T1000 (cell line): Measurements from ENCODE around the gene RAB10.
"Not testable (repeated sequence)": the region's sequence is repeated elsewhere in the genome, so short reads cannot be mapped to it uniquely, and the experiment has no call there.

Source experiments
- DNase-seq: peaks from one replicate; lab custom pipeline; 2025; ENCODE audit warnings: mixed read lengths; lab: John Stamatoyannopoulos, UW

RAB10 gene

DNA sequence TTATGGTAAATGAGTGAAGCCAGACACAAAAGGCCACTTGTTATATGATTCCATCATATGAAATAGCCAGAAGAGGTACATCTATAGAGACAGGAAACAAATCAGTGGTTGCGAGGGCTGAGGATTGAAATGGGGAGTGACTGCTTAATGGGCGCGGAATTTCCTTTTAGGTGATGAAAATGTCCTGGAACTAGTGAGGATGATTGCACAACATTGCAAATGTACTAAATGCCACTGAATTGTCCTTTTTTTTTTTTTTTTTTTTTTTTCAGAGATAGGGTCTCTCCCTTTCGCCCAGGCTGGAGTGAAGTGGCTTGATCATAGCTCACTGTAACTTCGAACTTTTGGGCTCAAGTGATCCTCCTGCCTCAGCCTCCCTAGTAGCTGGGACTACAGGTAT, 123.7 kb downstream of the RAB10 start:
- DNase-seq = no peak

DNA sequence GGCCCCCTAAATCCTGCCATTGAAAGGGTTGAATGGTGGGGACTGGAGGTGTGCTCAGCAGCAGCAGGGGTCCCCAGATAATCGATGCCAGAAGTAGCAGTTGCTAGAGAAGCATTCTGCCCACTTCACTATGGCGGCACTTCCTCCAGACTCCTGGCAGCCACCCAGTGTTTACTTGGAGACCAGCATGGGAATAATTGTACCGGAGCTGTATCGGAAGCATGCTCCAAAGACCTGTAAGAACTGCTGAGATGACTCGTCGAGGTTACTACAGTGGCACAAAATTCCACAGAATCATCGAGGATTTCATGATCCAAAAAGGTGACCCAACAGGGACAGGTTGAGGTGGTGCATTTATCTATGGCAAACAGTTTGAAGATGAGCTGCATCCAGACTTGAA, 128.0 kb downstream of the RAB10 start:
- DNase-seq = no peak

DNA sequence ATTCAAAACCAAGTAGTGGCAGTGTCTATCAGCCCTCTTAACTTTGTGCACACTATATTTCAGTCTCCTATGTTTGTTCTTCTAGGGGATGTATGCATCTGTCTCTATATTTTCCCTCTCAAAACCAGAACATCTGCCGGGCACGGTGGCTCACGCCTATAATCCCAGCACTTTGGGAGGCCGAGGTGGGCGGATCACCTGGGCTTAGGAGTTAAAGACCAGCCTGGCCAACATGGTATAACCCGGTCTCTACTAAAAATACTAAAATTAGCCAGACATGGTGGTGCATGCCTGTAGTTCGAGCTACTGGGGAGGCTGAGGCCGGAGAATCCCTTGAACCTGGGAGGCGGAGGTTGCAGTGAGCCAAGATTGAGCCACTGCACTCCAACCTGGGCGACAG, 129.1 kb downstream of the RAB10 start:
- no peak for DNase-seq

DNA sequence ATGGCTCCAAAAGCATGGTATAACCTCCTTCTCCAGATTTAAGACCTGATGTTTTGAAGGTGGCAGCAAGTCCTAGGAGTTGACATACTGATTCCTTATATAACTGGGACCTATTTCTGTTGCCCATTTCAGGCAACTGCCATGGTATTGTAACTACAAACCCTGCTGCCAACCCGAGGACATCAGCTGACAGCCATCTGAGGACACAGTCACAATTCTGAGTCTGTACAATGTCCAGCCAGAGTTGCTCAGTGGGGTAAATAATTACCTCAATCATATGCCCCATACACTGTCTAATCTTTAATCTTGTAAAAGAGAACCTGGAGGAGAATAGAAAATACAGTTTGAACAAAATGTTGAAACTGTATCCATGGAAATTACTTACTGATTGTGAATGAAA, 130.3 kb downstream of the RAB10 start:
- no peak for DNase-seq

DNA sequence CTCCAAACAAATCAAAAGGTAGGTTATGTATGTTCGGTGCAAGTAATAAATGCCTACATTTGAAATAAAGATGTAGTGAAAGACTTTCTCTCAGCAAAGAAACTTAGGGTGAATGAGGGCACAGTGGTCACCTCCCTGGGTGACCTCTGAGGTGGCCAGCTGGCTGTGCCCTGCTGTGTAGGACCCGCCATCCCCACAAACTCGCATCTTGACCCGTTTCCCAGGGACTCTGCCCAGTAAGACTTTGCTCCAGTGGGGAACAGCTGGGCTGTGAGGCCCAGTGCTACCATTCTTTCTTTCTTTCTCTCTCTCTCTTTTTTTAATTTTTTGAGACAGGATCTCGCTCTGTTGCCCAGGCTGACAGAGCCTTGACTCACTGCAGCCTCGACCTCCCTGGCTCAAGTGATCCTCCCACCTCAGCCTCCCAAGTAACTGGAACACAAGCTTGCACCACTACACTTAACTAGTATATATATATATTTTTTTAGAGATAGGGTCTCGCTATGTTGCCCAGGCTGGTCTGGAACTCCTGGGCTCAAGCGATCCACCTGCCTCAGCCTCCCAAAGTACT, 130.8 kb downstream of the RAB10 start:
- DNase-seq = no peak

DNA sequence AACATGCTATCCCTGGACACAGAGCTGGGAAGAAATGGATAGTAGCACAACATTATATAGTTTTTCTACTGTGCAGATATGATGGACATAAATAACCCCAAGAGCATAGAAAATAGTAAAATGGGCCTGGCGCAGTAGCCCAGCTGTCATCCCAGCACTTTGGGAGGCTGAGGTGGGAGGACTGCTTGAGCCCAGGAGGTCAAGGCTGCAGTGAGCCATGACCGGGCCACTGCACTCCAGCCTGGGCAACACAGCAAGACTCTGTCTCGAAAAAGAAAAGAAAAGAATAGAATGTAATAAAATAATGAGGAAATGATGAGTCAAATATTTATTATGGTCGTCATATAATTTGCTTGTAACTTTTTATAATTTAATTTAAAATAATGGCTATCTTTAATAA, 131.5 kb downstream of the RAB10 start:
- DNase-seq = no peak

DNA sequence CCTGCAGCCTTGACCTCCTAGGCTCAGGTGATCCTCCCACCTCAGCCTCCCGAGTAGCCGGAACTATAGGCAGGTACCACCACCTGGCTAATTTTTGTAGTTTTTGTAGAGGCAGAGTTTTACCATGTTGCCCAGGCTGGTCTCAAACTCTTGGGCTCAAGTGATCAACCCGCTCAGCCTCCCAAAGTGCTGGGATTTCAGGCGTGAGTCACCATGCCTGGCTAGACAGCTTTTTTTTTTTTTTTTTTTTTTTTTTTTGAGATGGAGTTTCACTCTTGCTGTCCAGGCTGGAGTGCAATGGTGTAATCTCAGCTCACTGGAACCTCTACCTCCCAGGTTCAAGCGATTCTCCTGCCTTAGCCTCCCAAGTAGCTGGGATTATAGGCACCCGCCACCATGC, 132.7 kb downstream of the RAB10 start:
- not testable (repeated sequence) for DNase-seq

DNA sequence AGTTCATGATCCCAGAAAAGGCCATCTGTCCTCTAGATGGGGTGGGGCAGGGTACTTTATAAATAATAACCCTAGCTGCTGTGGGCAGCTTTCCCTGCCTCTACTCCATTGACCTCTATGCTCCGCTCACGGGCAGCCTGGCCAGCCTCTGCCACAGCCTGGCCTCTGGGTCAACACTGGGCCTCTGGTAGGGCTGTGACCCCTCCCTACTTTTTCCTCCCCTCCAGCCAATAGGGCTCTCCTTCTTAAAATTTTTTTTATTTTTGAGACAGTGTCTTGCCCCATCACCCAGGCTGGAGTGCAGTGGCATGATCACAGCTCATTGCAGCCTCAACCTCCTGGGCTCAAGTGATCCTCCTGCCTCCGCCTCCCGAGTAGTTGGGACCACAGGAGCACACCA, 134.9 kb downstream of the RAB10 start:
- DNase-seq = no peak

DNA sequence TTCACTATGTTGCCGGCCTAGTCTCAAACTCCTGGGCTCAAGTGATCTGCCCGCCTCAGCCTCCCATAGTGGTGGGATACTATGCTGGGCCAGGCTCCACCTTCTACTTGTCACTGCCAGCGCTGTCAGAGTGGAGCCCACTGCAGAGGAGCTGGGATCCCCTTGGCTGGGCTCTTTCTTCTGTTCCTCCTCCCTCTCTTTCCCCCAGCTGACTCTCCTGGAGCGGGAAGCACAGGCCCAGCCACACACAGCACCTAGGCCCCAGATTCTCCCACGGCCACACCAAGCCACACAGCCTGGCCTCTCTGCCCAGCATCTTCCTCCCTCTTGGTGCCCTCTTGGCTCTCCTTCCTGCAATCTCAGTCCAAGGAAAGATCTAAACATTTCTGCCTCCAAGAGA, 135.3 kb downstream of the RAB10 start:
- DNase-seq = no peak

DNA sequence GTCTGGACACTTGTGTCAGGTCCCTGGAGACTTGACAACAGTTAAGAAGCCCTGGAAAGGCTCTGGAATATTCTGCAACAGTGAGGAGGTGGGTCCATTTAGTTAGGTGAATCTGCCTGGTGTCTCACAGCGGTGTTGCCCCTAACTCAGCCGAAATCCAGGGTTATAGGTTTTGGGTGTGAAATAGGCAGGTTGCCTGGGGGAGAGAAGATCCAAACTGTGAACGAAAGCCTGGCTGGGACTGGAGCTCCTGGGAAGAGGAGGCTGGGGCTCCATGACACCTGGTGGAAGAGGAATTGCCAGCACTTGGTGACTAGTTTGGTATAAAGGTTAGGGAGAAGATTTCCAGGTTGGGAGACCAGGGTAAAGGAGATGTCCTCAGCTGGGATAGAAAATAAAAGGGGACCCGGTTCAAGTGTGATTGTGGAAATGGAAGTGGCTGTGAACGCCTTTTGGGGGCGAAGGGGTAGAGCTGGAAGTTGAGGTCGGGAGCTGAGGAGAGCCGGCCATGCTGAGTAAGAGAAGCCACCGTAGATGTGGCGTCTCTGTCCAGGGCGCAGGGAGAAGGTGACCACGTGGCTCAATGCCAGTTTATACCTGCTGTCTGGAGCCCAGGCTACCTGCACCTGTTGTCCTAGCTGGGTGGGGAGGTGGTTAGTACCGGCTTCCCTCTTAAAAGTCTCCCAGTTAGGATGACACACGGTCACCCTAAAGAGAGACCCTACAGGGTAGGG, 136.0 kb downstream of the RAB10 start:
- DNase-seq = no peak

DNA sequence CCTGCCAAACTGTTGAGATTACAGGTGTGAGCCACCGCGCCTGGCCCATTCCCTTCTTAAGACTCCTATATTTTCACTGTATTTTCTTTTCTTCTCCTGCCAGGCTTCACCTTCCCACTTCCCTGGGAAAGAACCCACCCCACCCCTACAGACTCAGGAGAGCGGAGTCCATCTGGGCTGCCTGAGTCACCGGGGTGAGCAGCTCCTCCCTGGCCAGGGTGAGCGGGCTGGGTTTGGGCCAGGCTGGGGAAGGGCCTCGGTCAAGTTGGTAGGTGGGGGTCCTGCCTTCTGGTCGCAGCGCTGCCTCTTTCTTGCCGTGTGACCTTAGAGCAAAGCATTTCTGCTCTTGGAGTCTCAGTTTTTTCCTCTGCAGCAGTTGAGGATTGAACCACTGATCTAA, 136.9 kb downstream of the RAB10 start:
- no peak for DNase-seq

DNA sequence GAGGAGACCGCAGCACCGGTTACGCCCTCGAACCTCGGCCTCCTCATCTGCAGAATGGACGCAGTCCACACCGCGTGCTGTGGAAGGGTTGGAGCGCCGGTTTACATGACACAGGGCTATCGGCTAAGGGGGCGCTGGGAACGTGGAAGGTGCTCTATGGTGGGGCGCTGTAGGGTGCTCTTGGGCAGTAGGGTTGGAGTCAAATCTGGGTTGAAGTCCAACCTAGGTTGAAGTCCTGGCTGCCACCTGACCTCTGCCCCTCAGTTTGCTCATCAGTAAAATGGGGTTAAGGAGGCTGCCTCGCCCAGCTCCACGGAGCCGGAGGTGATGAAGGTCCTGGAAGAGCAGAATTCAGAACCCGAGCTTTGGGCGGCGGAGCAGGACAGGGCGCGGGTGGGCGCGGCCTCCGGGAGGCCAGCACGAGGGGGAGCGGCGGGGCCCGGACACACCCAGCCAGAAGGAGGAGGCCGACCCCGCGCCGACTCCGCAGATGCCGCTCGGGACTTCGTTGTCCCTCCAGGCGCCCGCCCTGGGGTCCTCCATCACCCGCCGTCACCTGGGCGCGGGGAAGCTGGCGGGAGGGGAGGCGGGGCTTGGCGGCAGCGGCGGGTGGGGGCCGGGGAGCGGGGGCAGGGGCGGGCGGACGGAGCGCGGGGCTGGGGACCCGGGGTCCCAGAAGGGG, 138.4 kb downstream of the RAB10 start:
- DNase-seq = no peak

DNA sequence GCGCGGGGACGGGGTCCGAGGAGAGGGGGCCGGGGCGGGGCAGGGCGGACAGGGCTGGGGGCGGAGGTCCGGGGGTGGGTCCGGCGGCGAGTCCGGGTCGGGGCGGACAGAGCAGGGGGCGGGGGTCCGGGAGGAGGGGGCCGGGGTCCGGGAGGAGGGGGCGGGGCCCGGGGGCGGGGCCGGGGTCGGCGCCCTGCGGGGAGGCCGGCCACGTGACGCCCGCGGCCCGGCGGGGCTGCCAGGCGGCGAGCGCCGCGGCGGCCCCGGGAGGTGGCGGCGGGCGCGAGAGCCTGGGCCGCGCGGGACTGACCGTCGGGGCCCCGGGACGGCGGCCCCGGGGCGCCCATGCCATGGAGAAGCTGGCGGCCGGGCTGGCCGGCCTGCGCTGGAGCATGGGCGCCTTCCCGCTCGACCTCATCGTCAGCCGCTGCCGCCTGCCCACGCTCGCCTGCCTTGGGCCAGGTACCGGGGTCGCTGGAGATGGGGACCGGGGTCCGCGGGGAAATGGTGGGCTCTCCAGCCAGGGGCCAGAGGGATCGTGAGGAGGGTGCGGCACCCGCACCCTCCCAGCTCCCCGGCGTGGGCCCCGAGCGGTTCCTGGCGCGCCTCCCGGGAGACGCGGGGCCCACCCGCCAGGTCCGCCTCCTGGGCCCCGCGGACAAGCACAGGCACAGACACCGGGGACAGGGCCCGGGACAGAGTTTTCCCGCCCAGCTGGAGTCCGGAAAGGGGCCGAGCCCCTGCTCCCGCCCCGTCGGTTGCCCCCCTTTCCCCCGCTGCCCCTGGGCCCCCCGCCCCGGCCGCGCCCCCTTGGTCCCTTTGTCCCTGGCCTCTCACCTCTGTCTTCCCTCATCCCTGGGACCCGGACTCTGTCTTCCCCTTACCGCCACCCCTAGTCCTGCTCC, 139.2 kb downstream of the RAB10 start, which contains the start of gene GAREM2:
Gene GAREM2 (plus strand): TSS at position 218 of the 905 bp plus-strand sequence. CDS start 133 bp downstream, at position 351.
- no peak for DNase-seq

DNA sequence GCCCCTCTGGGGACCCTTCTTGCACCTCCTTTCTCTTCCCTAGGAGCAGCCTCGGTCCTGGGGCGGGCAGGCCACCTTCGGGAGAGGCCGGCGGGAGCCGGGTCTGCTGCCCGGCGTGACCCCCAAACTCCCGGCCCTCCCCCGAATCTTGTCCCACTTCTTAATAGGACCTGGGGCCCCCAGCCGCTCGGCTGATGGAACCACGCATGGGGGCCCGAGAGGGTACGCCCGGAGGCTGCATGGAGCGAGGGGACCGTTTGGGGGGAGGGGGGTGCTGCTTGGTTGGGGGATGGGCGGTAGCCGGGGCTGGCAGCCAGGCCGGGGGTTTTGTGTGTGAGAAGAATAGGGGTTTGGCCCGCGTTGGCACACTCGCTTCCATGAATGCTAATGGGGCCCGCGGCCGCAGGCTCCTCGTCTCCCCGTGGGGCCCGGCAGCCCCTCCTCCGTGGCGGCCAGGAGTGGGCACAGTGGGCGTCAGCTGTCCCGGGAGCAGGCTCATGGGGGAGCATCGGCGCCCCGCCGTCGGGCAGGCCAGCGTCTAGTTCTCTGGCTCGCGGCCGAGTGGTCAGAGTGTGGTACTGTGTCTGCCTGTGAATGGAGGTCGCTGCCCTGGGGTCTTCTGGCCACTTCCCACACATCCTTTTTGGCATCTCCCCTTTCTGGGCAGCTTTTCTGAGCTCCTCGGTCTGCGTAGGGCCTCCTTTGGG, 140.0 kb downstream of the RAB10 start:
- DNase-seq = no peak

DNA sequence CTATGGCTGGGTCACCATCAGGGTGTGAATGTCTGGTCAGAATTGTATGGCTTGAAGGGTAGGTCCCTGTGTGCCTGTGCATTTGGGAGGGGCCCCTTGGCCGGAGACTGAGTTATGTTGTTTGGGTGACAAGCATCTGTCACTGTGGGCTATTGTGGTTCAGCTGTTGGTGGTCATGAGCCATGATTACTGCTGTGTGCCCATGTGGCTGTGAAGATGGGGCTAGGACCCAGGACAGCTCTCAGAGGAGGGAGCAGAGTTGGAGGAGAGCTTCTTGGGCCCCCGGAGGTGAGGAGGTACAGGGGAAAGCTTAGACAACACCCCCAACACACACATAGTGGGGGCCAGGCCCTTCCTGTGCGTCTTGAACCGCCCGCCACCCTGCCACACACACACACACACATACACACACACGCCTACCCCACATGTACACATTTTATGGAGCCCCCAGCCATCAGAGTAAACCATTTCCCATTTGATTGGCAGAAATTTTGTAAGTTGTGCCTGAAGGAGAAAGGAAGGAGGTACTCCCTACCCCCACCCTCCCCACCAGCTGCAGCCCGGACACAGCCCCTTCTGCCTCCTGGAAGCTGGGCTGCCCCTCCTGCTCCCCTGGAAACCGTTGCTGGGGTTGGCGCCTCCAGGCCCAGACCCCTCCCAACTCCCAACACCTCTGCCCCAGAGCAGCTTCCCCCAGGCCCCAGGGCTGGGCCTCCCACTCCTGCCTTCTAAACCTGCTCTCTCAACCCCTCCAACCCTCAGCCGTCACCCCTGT, 141.0 kb downstream of the RAB10 start:
- DNase-seq = no peak

DNA sequence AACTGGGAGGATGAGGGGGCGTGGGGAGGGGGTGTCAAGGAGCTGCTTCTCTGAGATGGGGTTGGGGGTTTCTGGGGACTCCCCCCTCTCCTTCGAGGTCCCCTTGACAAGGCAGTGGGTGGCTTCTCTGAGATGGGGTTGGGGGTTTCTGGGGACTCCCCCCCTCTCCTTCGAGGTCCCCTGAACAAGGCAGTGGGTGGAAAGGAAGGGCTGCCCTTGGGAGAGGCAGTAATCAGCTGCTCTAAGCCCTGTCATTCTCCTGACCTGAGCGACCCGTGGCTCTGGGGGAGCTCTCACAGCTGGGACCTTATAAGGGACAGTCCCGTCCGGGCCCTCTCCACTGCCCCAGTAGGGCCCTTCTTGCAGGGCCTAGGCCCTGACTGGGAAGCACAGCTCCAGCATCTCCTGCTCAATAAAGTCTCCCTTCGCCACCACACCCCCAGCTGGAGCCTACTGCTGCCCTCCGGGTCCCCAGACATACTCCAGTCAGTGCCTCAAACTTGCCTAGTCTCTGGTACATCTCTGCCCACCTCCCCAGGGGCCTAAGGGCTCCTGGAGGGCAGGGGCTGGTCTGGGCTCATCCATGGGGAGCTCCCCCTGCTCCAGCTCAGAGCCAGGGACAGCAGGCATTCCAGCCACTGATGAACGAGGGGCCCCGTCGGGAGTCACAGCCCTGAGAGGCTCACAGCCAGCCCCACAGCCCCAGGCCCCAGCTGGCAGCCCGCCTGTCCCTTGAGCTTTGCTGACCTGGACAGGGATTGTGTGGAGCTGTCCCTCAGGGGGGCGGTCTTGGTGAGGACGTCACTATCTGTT, 141.8 kb downstream of the RAB10 start:
- DNase-seq = no peak

DNA sequence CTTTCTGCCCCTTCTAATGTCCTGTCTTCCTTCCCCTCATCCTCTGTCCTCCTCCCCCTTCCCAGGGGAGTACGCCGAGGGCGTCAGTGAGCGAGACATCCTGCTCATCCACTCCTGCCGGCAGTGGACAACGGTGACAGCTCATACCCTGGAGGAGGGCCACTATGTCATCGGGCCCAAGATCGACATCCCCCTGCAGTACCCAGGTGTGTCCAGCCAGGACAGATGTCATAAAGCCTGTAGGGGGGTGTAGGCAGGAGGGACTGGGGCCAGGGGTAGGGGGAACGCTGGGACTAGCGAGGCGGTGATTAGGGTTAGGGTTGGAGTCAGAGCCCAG, 142.4 kb downstream of the RAB10 start:
- DNase-seq = no peak

DNA sequence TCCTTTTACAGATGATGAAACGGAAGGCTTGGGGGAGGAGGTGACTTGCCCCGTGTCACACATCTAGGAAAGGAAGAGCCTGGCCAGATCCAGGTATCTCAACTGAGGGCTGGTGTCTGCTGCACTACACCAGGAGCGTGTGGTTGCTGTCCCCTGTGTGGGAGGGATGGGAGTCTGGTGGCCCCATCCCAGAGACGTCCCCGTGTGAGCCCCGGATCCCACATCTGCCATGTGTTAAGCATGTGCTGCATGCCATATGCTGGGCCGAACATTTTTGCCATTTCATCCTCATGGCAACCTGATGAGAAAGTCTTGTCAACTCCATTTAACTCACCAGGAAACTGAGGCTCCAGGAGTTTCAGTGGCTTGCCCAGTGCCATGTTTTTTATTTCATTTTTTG, 143.2 kb downstream of the RAB10 start:
- DNase-seq = no peak

DNA sequence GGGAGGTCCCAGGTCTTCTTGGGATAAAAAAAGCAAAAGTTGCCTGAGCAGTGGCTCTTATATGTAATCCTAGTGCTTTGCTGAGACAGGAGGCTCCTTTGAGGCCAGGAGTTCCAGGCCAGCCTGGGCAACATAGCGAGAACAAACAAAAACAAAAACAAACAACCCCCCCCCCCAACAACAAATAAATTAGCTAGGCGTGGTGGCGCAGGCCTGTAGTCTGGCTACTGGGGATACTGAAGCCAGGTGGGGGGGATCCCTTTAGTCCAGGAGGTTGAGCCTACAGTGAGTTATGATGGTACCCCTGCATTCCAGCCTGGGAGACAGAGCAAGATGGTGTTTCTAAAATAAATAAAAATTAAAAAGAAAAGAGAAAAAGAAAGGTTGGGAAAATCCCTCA, 144.4 kb downstream of the RAB10 start:
- no peak for DNase-seq

DNA sequence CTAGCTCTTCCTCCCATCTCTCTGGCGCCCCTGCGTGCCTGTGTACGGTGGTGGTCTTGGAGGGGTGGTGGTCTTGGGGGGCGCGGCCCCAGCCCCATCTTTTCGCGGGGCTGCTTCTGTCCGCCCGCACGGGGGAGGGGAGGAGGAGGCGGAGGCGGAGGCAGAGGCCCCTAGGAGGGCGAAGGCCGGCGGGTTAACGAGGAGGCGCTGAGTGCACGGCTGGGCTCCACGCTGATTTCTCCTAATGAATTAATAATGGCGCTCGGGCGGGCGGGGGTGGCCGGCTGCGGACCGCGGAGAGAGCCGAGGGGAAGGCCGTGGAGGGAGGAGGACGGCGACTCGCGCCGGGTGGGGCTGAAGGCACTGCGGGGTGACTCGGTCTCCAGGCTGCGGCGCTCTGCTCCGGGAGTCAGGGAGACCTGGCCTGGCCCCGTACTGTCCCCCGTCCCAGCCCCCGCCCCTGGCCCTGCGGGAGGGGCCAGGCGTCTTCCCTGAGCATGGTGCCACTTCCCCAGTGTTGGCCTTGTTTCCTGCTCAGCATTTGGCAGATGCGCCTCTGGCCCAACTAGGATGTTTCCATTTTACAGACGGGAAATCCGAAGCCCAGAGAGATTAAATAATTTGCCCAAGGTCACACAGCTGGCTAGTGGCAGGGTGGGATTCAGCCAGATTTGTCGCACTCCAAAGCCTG, 145.0 kb downstream of the RAB10 start:
- no peak for DNase-seq
